GM13976 (cell line): Measurements from ENCODE around the gene ORAI1.
A peak's percentile ranks its signal among the peaks of the same experiment; 100 is the strongest.

Experiments used
- DNase-seq: peaks from one replicate; pipeline ENCODE4 v3.0.0; 2012; ENCODE audit warnings: low spot score
- CTCF ChIP-seq: IDR thresholded peaks from 2 replicates; pipeline ENCODE4 v1.5.1; 2012; ENCODE audit warnings: borderline replicate concordance, mild to moderate bottlenecking; ENCODE audit not compliant: insufficient read depth; ENCODE audit errors: extremely low read depth, missing control alignments, control extremely low read depth
- in situ Hi-C: fragments of 300-500 bp; cut with MboI; formaldehyde crosslinking; loops from one replicate; pipeline ENCODE4 v1.12.0; 2022; ENCODE audit warnings: low sequenced_read_pairs, mixed read lengths, inconsistent platforms; ENCODE audit not compliant: unreplicated experiment

Gene ORAI1

GRCh38 chr12:121620333-121620891 is 5.9 kb upstream of the ORAI1 start:
- no peak for DNase-seq
- in situ Hi-C loops = no loop called here
- TF ChIP-seq CTCF = no peak

DNA sequence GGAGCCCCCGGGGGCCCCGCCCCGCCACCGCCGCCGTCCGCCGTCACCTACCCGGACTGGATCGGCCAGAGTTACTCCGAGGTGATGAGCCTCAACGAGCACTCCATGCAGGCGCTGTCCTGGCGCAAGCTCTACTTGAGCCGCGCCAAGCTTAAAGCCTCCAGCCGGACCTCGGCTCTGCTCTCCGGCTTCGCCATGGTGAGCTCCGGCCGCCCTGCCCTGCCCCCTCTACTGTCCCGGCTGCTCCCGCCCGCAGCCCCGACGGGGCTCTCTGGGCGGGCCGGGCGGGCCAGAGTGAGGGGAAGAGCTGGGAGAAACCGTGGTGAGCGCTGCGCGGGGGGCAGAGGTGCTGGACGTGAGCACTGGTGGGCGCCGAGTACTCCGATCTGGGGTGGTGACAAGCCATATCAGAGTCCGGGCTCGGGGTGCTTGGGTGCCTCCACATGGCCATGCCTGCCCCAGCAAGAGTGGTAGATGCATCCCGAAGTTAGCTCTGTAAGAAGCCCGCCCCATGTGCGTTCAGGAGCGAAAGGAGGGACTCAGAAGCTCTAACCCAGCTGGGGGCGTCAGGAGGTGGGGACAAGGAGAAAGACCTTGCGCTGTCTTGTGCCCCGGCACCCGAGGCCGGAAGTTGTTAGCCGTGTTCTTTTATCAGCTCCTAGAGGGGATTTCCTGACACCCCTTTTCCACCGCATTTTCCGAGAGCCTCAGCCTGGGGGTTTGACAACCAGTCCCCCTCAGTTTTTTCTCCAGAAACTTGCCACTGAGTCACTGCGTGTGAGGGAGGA is 717 bp downstream of the ORAI1 start:
- peak; percentile 41 for TF ChIP-seq CTCF
- DNase-seq = peak; percentile 81
- in situ Hi-C loops = no loop called here

DNA sequence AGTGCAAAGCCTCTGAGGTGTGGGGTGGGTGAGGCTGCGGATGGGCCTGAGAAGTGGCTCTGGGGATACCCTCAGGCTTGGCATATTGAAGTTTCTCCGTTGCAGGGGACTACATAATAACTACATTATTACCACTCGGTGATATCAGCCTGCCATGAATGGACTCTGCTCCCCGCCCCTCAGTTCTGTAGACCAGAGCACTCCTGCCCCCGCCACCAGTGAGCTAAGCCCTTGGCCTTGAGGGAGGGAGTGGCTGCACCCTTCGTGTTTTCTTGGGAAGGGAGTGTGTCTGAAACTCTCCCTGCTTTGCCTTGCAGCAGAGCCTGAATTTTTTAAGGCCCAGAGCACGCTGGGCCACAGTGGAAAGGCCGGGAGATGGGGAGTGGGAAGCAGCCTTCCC is 1.7 kb downstream of the ORAI1 start:
- DNase-seq = no peak
- no peak for TF ChIP-seq CTCF
- in situ Hi-C loops = no loop called here

- TF ChIP-seq CTCF = no peak
- in situ Hi-C loops = no loop called here
- no peak for DNase-seq
These were observed 2.2 kb downstream of the ORAI1 start for GRCh38 chr12:121628536-121628935.

DNA sequence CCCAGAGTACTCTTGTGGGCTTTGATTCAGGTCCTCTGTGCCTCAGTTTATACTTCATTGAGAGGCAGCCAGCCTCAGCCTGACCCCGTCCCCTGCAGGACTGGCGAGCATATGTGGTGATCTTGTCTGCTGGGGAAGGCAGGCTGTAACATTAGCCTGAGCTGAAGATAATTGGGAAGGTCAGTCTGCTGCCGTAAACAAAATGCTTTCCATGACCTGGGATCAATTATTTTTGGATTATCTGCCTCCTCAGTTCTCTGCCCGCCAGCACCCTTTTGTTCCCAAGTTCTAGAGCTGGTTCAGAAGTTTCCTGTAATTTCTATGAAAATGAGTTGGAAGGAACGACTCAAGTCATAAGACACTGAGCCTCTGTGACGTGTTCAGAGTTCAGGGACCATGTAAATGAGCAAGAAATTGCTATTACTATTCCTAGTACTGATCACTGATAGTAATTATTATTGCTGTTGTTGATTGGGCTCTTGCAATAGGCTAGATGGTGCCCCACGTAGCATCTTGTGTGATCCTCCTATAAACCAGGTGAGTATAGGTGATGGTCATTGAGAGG is 4.5 kb downstream of the ORAI1 start:
- no peak for DNase-seq
- in situ Hi-C loops = no loop called here

More for the DNA sequence above, 4.5 kb downstream of the ORAI1 start:
- TF ChIP-seq CTCF = no peak
